ENCODE results near the gene NR2C2. TPM values are rescaled to one million over a fixed set of nuclear protein-coding genes. Genes with fewer than 3 reads are reported as not detected.

NR2C2 gene
- total RNA-seq, 1 experiment from 2014 or later = 38.5 TPM

DNA sequence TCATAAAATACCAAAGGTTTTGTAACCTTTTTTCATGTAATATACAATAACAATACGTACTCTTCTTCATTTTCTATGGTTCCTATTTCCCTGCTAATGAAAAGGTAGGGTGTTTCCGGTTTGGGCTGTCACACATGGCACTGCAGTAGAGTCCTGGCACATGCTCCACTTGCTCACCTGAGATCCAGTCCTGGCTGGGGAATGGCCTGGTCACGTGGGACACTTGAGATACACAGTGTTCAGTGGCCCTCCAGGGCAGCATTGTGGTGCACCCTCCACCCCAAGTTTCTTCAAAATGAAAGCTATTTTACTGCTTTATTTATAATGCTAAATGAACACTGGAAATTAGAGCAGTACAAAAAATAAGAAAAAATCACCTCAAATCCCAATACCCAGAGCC lies 94.6 kb downstream of the NR2C2 start:
- Mint-ChIP-seq H3K27ac (no peak overlapping the region), H3K4me3 (no peak overlapping the region), H3K27me3 (ENCODE audit: low read depth) (no peaks in the 10 kb centered on the region), H3K9me3 (no peaks in the 10 kb centered on the region), H3K36me3 (ENCODE audit: insufficient read depth in 1 of 3, low read depth in 3 of 3) (peaks cover 40 to 97% (median 89%) of the 10 kb centered on the region in 3 experiments; a peak in 6 of 7 replicates), H3K4me1 (no peaks in the 10 kb centered on the region)
- Histone ChIP-seq H3K23me2 (ENCODE audit: insufficient read length, low read depth, low read length, poor library complexity, severe bottlenecking) (no peaks in the 10 kb centered on the region), H3K4ac (ENCODE audit: low read depth, low read length) (no peak overlapping the region), H3K18ac (ENCODE audit: insufficient read length, low read depth, low read length) (no peak overlapping the region), H2BK12ac (ENCODE audit: insufficient read length, low read depth, low read length) (no peak overlapping the region), H3K23ac (ENCODE audit: insufficient read length, low read depth, low read length) (no peak overlapping the region), H3K4me2 (ENCODE audit: insufficient read depth, insufficient read length, low read length) (no peak overlapping the region), H3K27me3 (ENCODE audit: insufficient read depth, low read length) (no peaks in the 10 kb centered on the region), H2BK5ac (ENCODE audit: insufficient read length, low read length) (no peak overlapping the region), H2BK120ac (ENCODE audit: low read depth, low read length, poor library complexity, severe bottlenecking) (no peak overlapping the region), H2AK5ac (ENCODE audit: insufficient read length, low read length) (no peak overlapping the region), H3K27ac (ENCODE audit: insufficient read length, low read depth, low read length) (no peak overlapping the region), H2BK15ac (ENCODE audit: low read depth, low read length) (no peak overlapping the region), H4K91ac (ENCODE audit: insufficient read length, low read depth, low read length) (no peak overlapping the region), H2AFZ (ENCODE audit: low read length) (no peak overlapping the region), H3K14ac (ENCODE audit: insufficient read depth, low read length) (no peak overlapping the region), H3T11ph (ENCODE audit: low read length) (no peak overlapping the region), H2BK20ac (ENCODE audit: low read depth, low read length, poor library complexity, severe bottlenecking) (no peak overlapping the region), H3K9ac (ENCODE audit: extremely low read depth, insufficient read length, low read length) (no peak overlapping the region), H3K56ac (ENCODE audit: insufficient read length, low read depth, low read length) (no peak overlapping the region), H4K5ac (ENCODE audit: insufficient read length, low read depth, low read length) (no peak overlapping the region), H3K79me1 (ENCODE audit: insufficient read depth, low read depth, low read length, poor library complexity, severe bottlenecking) (no peaks in the 10 kb centered on the region), H3K4me1 (ENCODE audit: insufficient read depth, low read length) (no peaks in the 10 kb centered on the region), H4K8ac (replicated peaks; ENCODE audit: insufficient read length, low read depth, low read length) (no peak overlapping the region), H4K20me1 (ENCODE audit: control insufficient read depth, insufficient read depth, insufficient read length) (no peaks in the 10 kb centered on the region), H3K79me2 (ENCODE audit: insufficient read depth, low read length) (no peaks in the 10 kb centered on the region), H3K9me3 (ENCODE audit: control insufficient read depth, low read depth, low read length) (no peaks in the 10 kb centered on the region)
- no CpG with 5 or more reads among the region's 3 CpGs for WGBS (ENCODE audit: extremely low coverage, insufficient read length, low lambda C conversion rate)
- no peak for DNase-seq
- TF ChIP-seq, protein P1, sequence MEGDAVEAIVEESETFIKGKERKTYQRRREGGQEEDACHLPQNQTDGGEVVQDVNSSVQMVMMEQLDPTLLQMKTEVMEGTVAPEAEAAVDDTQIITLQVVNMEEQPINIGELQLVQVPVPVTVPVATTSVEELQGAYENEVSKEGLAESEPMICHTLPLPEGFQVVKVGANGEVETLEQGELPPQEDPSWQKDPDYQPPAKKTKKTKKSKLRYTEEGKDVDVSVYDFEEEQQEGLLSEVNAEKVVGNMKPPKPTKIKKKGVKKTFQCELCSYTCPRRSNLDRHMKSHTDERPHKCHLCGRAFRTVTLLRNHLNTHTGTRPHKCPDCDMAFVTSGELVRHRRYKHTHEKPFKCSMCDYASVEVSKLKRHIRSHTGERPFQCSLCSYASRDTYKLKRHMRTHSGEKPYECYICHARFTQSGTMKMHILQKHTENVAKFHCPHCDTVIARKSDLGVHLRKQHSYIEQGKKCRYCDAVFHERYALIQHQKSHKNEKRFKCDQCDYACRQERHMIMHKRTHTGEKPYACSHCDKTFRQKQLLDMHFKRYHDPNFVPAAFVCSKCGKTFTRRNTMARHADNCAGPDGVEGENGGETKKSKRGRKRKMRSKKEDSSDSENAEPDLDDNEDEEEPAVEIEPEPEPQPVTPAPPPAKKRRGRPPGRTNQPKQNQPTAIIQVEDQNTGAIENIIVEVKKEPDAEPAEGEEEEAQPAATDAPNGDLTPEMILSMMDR (conservative IDR thresholded peaks at IDR 0.05) = no peak

All from H9 (cell line).